ENCODE results near the gene ANKEF1.

Gene ANKEF1

GRCh38 chr20:10061641-10062040 lies 26.9 kb downstream of the ANKEF1 start:
- peaks cover 8% of the 10 kb centered on the region for H3K36me3 Mint-ChIP-seq (ENCODE audit: low read depth)
- no peak overlapping the region for H3K4me3 Mint-ChIP-seq

GRCh38 chr20:10063482-10063881 lies 28.7 kb downstream of the ANKEF1 start:
- H3K9me3 Mint-ChIP-seq = peaks cover 8% of the 10 kb centered on the region
- no peak overlapping the region for H3K4me3 Mint-ChIP-seq
- no peak for DNase-seq
- H3K4me1 Mint-ChIP-seq = peaks cover 27% of the 10 kb centered on the region
- no peak for TF ChIP-seq CTCF (IDR thresholded peaks at IDR 0.05)
- no peak overlapping the region for H3K27ac Mint-ChIP-seq
- H3K27me3 Mint-ChIP-seq (ENCODE audit: low read depth, poor library complexity) = peaks cover 3% of the 10 kb centered on the region
- H3K36me3 Mint-ChIP-seq (ENCODE audit: low read depth) = no peaks in the 10 kb centered on the region

More at GRCh38 chr20:10061641-10062040, 26.9 kb downstream of the ANKEF1 start:
- H3K9me3 Mint-ChIP-seq = peaks cover 3% of the 10 kb centered on the region
- DNase-seq = no peak
- no peak for TF ChIP-seq CTCF (IDR thresholded peaks at IDR 0.05)
- peaks cover 3% of the 10 kb centered on the region for H3K27me3 Mint-ChIP-seq (ENCODE audit: low read depth, poor library complexity)
- H3K4me1 Mint-ChIP-seq = peaks cover 27% of the 10 kb centered on the region
- H3K27ac Mint-ChIP-seq = no peak overlapping the region

GRCh38 chr20:10064611-10065010 lies 29.8 kb downstream of the ANKEF1 start:
- H3K9me3 Mint-ChIP-seq = peaks cover 13% of the 10 kb centered on the region
- H3K27ac Mint-ChIP-seq = no peak overlapping the region

GRCh38 chr20:10065154-10065833 lies 30.5 kb downstream of the ANKEF1 start:
- DNase-seq = no peak
- no peak for TF ChIP-seq CTCF (IDR thresholded peaks at IDR 0.05)
- no peak overlapping the region for H3K27ac Mint-ChIP-seq
- H3K27me3 Mint-ChIP-seq (ENCODE audit: low read depth, poor library complexity) = peaks cover 3% of the 10 kb centered on the region
- no peaks in the 10 kb centered on the region for H3K36me3 Mint-ChIP-seq (ENCODE audit: low read depth)
- peaks cover 11% of the 10 kb centered on the region for H3K4me1 Mint-ChIP-seq
- H3K9me3 Mint-ChIP-seq = peaks cover 13% of the 10 kb centered on the region
- no peak overlapping the region for H3K4me3 Mint-ChIP-seq

More at GRCh38 chr20:10064611-10065010, 29.8 kb downstream of the ANKEF1 start:
- DNase-seq = no peak
- Mint-ChIP-seq H3K4me3 (no peak overlapping the region), H3K36me3 (ENCODE audit: low read depth) (no peaks in the 10 kb centered on the region), H3K4me1 (peaks cover 17% of the 10 kb centered on the region), H3K27me3 (ENCODE audit: low read depth, poor library complexity) (peaks cover 3% of the 10 kb centered on the region)
- no peak for TF ChIP-seq CTCF (IDR thresholded peaks at IDR 0.05)

- H3K9me3 Mint-ChIP-seq = peaks cover 13% of the 10 kb centered on the region
- H3K27ac Mint-ChIP-seq = no peak overlapping the region
- H3K4me1 Mint-ChIP-seq = no peaks in the 10 kb centered on the region
- peaks cover 3% of the 10 kb centered on the region for H3K27me3 Mint-ChIP-seq (ENCODE audit: low read depth, poor library complexity)
- no peaks in the 10 kb centered on the region for H3K36me3 Mint-ChIP-seq (ENCODE audit: low read depth)
- no peak for TF ChIP-seq CTCF (IDR thresholded peaks at IDR 0.05)
- no peak for DNase-seq
- no peak overlapping the region for H3K4me3 Mint-ChIP-seq
These were observed 32.5 kb downstream of the ANKEF1 start for GRCh38 chr20:10067321-10067720.

GRCh38 chr20:10074513-10074912 lies 39.7 kb downstream of the ANKEF1 start:
- Mint-ChIP-seq H3K27me3 (ENCODE audit: low read depth, poor library complexity) (peaks cover 7% of the 10 kb centered on the region), H3K36me3 (ENCODE audit: low read depth) (no peaks in the 10 kb centered on the region), H3K4me3 (no peak overlapping the region), H3K27ac (no peak overlapping the region), H3K9me3 (no peaks in the 10 kb centered on the region), H3K4me1 (peaks cover 7% of the 10 kb centered on the region)
- no peak for DNase-seq
- no peak for TF ChIP-seq CTCF (IDR thresholded peaks at IDR 0.05)
